ENCODE measurements around the gene ATP8A2. TPM values are rescaled to one million over a fixed set of nuclear protein-coding genes. Genes with fewer than 3 reads are reported as not detected.

Gene ATP8A2
- total RNA-seq, 1 experiment from 2014 or later = not detected

DNA sequence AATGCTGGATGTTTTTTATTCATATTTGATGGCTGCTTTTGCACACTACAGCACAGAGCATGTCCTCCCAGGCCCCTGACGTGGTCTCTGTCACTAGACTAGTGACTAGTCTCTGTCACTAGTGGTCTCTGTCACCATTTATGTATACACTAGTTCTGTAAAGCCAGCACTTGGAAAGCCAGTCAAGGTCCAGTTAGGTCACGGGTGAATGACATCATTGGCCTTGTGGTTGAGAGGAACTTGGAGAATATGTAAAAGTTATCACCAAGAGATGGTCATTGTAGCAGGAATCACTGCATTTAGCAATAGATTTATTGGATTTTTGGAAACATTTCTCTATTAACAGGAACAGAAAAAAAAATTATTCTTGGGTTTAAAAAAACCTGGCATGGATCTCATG lies 607.2 kb downstream of the ATP8A2 start:
- CTCF ChIA-PET = no interaction called here
- intact Hi-C loops (cut with micrococcal nuclease; ENCODE audit: unreplicated experiment) = no loop called here
- BruUV-seq (replicated peaks) = no TSS peak

DNA sequence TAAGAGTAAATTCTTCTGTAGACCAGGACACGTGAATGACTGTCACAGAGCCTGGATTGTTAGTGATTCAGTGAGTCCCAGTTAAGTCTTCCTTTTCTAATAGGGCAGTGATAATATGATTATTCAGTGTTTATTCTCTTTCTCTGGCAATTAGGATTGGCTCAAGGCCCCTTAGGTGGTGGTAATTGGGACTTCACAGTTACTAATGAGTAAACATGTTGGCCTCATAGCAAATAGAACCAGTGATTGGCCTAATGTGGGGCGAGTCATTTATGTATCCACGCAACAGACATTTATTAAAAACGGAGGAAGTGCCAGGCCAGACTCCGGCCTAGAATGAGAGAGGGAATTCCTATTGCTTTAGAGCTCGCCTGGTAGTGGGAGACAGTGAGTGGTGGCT lies 607.6 kb downstream of the ATP8A2 start:
- no peak for DNase-seq
- Histone ChIP-seq H3K79me2 (ENCODE audit: low read depth) (no peaks in the 10 kb centered on the region), H3K27ac (no peak overlapping the region), H2AFZ (no peak overlapping the region), H3K4me2 (no peak overlapping the region), H3K9me2 (ENCODE audit: insufficient read depth) (no peaks in the 10 kb centered on the region), H4K20me1 (ENCODE audit: insufficient read depth) (no peaks in the 10 kb centered on the region), H3K9me3 (ENCODE audit: insufficient read depth, low read depth) (no peaks in the 10 kb centered on the region), H3K4me1 (replicated peaks; ENCODE audit: insufficient read depth) (no peaks in the 10 kb centered on the region), H3K27me3 (ENCODE audit: insufficient read depth, low read depth) (peaks cover 46% of the 10 kb centered on the region), H3F3A (ENCODE audit: insufficient read depth, low read depth) (no peaks in the 10 kb centered on the region), H3K36me3 (ENCODE audit: low read depth) (no peaks in the 10 kb centered on the region), H3K4me3 (no peak overlapping the region)
- ChIA-PET POLR2A (ENCODE audit: unreplicated experiment) (no interaction called here), CTCF (no interaction called here)
- TF ChIP-seq, protein P1, sequence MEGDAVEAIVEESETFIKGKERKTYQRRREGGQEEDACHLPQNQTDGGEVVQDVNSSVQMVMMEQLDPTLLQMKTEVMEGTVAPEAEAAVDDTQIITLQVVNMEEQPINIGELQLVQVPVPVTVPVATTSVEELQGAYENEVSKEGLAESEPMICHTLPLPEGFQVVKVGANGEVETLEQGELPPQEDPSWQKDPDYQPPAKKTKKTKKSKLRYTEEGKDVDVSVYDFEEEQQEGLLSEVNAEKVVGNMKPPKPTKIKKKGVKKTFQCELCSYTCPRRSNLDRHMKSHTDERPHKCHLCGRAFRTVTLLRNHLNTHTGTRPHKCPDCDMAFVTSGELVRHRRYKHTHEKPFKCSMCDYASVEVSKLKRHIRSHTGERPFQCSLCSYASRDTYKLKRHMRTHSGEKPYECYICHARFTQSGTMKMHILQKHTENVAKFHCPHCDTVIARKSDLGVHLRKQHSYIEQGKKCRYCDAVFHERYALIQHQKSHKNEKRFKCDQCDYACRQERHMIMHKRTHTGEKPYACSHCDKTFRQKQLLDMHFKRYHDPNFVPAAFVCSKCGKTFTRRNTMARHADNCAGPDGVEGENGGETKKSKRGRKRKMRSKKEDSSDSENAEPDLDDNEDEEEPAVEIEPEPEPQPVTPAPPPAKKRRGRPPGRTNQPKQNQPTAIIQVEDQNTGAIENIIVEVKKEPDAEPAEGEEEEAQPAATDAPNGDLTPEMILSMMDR (conservative IDR thresholded peaks at IDR 0.05) = no peak
- TF ChIP-seq EZH2 (IDR thresholded peaks at IDR 0.05; ENCODE audit: low read depth) = no peak
- intact Hi-C loops (cut with micrococcal nuclease; ENCODE audit: unreplicated experiment) = no loop called here
- BruUV-seq (replicated peaks) = no TSS peak

More for the DNA sequence above, 607.2 kb downstream of the ATP8A2 start:
- H3K9me2 ChIP-seq (ENCODE audit: insufficient read depth) = no peaks in the 10 kb centered on the region
- TF ChIP-seq, protein P1 (conservative IDR thresholded peaks at IDR 0.05) = no peak
- TF ChIP-seq EZH2 (IDR thresholded peaks at IDR 0.05; ENCODE audit: low read depth) = no peak
- no peaks in the 10 kb centered on the region for H3F3A ChIP-seq (ENCODE audit: insufficient read depth, low read depth)
- H3K27me3 ChIP-seq (ENCODE audit: insufficient read depth, low read depth) = peaks cover 50% of the 10 kb centered on the region
- H4K20me1 ChIP-seq (ENCODE audit: insufficient read depth) = no peaks in the 10 kb centered on the region
- no peaks in the 10 kb centered on the region for H3K79me2 ChIP-seq (ENCODE audit: low read depth)
- H3K36me3 ChIP-seq (ENCODE audit: low read depth) = no peaks in the 10 kb centered on the region
- no peak overlapping the region for H3K4me3 ChIP-seq
- H3K27ac ChIP-seq = no peak overlapping the region
- no peaks in the 10 kb centered on the region for H3K9me3 ChIP-seq (ENCODE audit: insufficient read depth, low read depth)
- H2AFZ ChIP-seq = no peak overlapping the region
- H3K4me2 ChIP-seq = no peak overlapping the region
- POLR2A ChIA-PET (ENCODE audit: unreplicated experiment) = no interaction called here
- no peak for DNase-seq
- no peaks in the 10 kb centered on the region for H3K4me1 ChIP-seq (replicated peaks; ENCODE audit: insufficient read depth)

DNA sequence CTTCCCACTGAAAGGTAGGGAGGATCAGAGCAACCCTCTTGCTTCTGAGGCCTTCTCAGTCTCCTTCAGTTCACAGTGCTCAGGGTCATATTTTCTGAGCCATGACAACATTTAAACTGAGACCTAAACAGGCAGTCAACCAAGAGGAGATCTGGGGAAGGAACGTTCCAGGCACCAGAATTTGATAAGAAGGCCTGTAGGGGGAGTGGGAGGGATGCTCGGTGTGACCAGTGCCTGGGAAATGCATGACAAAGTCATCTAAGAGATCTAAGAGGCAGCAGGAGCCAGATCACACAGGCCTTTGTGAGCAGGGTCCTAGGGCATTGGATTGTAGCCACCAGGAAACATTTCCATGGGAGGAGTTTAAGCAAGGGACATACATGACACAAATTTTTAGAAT lies 608.5 kb downstream of the ATP8A2 start:
- Histone ChIP-seq H3K9me2 (ENCODE audit: insufficient read depth) (no peaks in the 10 kb centered on the region), H3K27me3 (ENCODE audit: insufficient read depth, low read depth) (peaks cover 38% of the 10 kb centered on the region), H2AFZ (no peak overlapping the region), H3K4me3 (no peak overlapping the region), H3K27ac (no peak overlapping the region), H3K9me3 (ENCODE audit: insufficient read depth, low read depth) (no peaks in the 10 kb centered on the region), H3K4me2 (no peak overlapping the region), H3F3A (ENCODE audit: insufficient read depth, low read depth) (no peaks in the 10 kb centered on the region), H3K4me1 (replicated peaks; ENCODE audit: insufficient read depth) (no peaks in the 10 kb centered on the region), H4K20me1 (ENCODE audit: insufficient read depth) (no peaks in the 10 kb centered on the region), H3K36me3 (ENCODE audit: low read depth) (no peaks in the 10 kb centered on the region), H3K79me2 (ENCODE audit: low read depth) (no peaks in the 10 kb centered on the region)
- BruUV-seq (replicated peaks) = no TSS peak
- no peak for DNase-seq
- CTCF ChIA-PET = no interaction called here
- POLR2A ChIA-PET (ENCODE audit: unreplicated experiment) = no interaction called here
- TF ChIP-seq EZH2 (IDR thresholded peaks at IDR 0.05; ENCODE audit: low read depth) = no peak
- TF ChIP-seq, protein P1 (conservative IDR thresholded peaks at IDR 0.05) = no peak; the same call in 1 of the 2 replicates
- intact Hi-C loops (cut with micrococcal nuclease; ENCODE audit: unreplicated experiment) = no loop called here
